Peyer's patch (tissue), 4 donors: ENCODE data around the gene ASIC5. TPM values are rescaled to one million over a fixed set of nuclear protein-coding genes. Genes with fewer than 3 reads are reported as not detected.

Source experiments
- DNase-seq, 3 donors: peaks; one replicate each; pipeline ENCODE4 v3.0.0-alpha.2; 2017 to 2019
- H3K27ac ChIP-seq, 4 donors: fragments of 200-600 bp; sonication (generic); one replicate each; pipeline ENCODE4 v1.5.1; 2016 to 2019
- H3K27me3 ChIP-seq, 2 donors: fragments of 200-600 bp; sonication (generic); one replicate each; pipeline ENCODE4 v1.5.1; 2019
- H3K36me3 ChIP-seq, 3 donors: fragments of 200-600 bp; sonication (generic); one replicate each; pipeline ENCODE4 v1.5.1; 2016 to 2019
- H3K4me1 ChIP-seq, 4 donors: fragments of 200-600 bp; sonication (generic); one replicate each; pipeline ENCODE4 v1.5.1; 2016 to 2019
- H3K4me3 ChIP-seq, 4 donors: fragments of 200-600 bp; sonication (generic); 1 replicate in 3 of 4; 2 replicates in 1 of 4; pipeline ENCODE4 v1.5.1; 2016 to 2019; ENCODE audit warnings: mild to moderate bottlenecking in 1 of 4
- H3K9me3 ChIP-seq, 4 donors: fragments of 200-600 bp; sonication (generic); one replicate each; pipeline ENCODE4 v1.5.1; 2016 to 2019; ENCODE audit warnings: mild to moderate bottlenecking in 1 of 4
- POLR2A ChIP-seq, 2 donors: fragments of 450-650 bp; IDR thresholded peaks; one replicate each; pipeline ENCODE4 v1.5.1; 2017; ENCODE audit warnings: antibody characterized with exemption in 2 of 2, mild to moderate bottlenecking in 2 of 2, moderate library complexity in 2 of 2
- total RNA-seq, 4 donors: library from RNA; depleted of rRNA; stranded (reverse); fragments of >200 nt; gene quantifications; one replicate each; pipeline ENCODE4 v1.1.0, GENCODE V29; 2016
- TF ChIP-seq, protein P1 (sequence below), 6 experiments: fragments of 450-650 bp in 4 of 6; fragments of 200-600 bp in 2 of 6; sonication (generic) in 1 of 6; IDR thresholded peaks; one replicate each; pipeline ENCODE4 v1.5.1; 2017 to 2019; ENCODE audit warnings: antibody characterized with exemption in 6 of 6, mild to moderate bottlenecking in 3 of 6, moderate library complexity in 1 of 6

Gene ASIC5
- total RNA-seq, 4 donors from 2014 or later, result not detected

DNA sequence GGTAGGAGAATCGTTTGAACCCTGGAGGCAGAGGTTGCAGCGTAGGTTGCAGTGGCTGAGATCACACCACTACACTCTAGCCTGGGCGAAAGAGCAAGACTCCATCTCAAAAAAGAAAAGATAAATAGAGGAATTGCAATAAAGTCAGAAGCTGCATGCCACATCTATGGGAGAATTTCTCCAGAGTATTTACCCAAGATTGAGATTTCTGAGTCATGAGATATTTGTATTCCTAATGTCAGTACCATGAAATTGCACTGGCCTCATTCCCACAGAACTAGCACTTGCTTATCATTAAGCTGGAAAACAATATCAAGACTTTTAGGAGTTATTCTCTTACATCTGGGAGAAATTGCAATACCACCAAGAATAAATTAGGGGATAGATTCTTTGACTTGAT, 37.4 kb downstream of the ASIC5 start:
- Histone ChIP-seq H3K27ac (no peak overlapping the region), H3K4me1 (no peaks in the 10 kb centered on the region), H3K9me3 (no peaks in the 10 kb centered on the region), H3K27me3 (no peaks in the 10 kb centered on the region), H3K4me3 (no peak overlapping the region), H3K36me3 (no peaks in the 10 kb centered on the region)
- DNase-seq, result no peak
- TF ChIP-seq, protein P1, sequence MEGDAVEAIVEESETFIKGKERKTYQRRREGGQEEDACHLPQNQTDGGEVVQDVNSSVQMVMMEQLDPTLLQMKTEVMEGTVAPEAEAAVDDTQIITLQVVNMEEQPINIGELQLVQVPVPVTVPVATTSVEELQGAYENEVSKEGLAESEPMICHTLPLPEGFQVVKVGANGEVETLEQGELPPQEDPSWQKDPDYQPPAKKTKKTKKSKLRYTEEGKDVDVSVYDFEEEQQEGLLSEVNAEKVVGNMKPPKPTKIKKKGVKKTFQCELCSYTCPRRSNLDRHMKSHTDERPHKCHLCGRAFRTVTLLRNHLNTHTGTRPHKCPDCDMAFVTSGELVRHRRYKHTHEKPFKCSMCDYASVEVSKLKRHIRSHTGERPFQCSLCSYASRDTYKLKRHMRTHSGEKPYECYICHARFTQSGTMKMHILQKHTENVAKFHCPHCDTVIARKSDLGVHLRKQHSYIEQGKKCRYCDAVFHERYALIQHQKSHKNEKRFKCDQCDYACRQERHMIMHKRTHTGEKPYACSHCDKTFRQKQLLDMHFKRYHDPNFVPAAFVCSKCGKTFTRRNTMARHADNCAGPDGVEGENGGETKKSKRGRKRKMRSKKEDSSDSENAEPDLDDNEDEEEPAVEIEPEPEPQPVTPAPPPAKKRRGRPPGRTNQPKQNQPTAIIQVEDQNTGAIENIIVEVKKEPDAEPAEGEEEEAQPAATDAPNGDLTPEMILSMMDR (IDR thresholded peaks at IDR 0.05), result no peak
- TF ChIP-seq POLR2A (IDR thresholded peaks at IDR 0.05), result no peak

DNA sequence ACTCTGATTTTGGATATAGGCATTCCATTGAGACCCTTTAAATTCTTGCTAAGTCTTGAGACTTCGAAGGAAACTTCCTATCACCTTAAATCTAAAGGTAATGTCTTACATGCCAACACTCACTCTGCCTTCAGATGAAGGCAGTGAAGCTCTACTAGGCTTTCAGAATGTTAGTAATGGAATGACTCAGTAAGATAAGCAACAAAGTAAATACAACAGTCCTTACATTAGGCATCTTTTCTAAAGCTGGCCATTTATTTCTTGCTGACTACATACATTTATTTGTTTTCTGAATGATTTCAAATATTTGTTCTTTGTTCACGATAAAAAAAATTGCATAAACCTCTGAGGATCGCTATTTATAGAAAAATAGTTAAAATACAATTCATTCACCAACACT, 43.5 kb downstream of the ASIC5 start:
- no peaks in the 10 kb centered on the region for H3K9me3 ChIP-seq
- H3K27ac ChIP-seq, result no peak overlapping the region
- no peak for DNase-seq
- H3K4me1 ChIP-seq, result no peaks in the 10 kb centered on the region
- TF ChIP-seq POLR2A (IDR thresholded peaks at IDR 0.05), result no peak
- TF ChIP-seq, protein P1 (IDR thresholded peaks at IDR 0.05), result no peak
- H3K27me3 ChIP-seq, result no peaks in the 10 kb centered on the region
- no peaks in the 10 kb centered on the region for H3K36me3 ChIP-seq
- H3K4me3 ChIP-seq, result no peak overlapping the region

DNA sequence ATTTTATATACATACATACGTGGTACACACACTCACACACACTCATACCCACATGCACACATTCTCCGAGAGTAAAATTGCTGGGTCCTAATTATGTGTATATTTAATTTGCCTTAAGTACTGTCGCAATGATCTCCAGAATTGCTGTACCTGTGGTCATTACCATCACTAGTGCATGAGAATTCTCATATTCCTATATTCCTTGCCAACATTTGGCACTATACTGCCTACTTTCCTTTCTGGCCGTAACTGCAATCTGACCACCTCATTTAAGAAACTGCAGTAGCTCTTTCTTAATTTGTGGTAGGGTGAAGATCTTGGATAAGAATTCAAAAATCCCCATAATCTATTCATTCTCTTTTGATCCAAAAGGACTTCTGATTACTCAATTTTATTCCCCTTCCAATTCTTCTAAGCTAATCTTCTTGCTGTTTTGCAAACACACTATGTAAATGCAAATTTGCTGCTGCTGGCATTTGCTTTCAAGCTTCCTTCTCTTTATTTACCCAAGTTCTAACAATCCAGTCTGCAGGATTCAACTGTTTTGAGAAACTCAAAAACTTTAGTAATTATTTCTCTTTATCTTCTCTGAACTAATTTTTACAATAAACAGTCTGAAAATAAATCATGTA, 45.1 kb downstream of the ASIC5 start:
- DNase-seq, result no peak
- no peak overlapping the region for H3K27ac ChIP-seq
- H3K4me3 ChIP-seq, result no peak overlapping the region
- TF ChIP-seq, protein P1 (IDR thresholded peaks at IDR 0.05), result no peak
- no peak for TF ChIP-seq POLR2A (IDR thresholded peaks at IDR 0.05)
- H3K27me3 ChIP-seq, result no peaks in the 10 kb centered on the region
- no peaks in the 10 kb centered on the region for H3K9me3 ChIP-seq
- no peaks in the 10 kb centered on the region for H3K4me1 ChIP-seq
- no peaks in the 10 kb centered on the region for H3K36me3 ChIP-seq

DNA sequence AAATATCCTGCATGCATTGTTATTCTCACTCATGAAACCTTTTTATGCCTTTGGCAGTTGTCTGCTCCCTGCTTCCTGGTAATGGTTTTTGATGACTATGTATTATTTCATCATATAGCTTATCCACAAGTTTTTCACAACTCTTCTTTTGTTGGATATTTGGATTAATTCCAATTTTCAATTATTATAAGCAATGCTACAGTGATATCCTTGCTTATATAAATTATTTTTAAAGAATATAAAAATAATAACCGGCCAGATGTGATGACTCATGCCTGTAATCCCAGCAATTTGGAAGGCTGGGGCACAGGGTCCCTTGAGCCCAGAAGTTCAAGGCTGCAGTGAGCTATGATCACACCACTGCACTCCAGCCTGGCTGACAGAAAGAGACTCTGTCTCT, 47.0 kb downstream of the ASIC5 start:
- Histone ChIP-seq H3K4me3 (no peak overlapping the region), H3K27me3 (no peaks in the 10 kb centered on the region), H3K36me3 (no peaks in the 10 kb centered on the region), H3K27ac (no peak overlapping the region), H3K4me1 (no peaks in the 10 kb centered on the region), H3K9me3 (no peaks in the 10 kb centered on the region)
- DNase-seq, result no peak
- TF ChIP-seq, protein P1 (IDR thresholded peaks at IDR 0.05), result no peak
- no peak for TF ChIP-seq POLR2A (IDR thresholded peaks at IDR 0.05)

DNA sequence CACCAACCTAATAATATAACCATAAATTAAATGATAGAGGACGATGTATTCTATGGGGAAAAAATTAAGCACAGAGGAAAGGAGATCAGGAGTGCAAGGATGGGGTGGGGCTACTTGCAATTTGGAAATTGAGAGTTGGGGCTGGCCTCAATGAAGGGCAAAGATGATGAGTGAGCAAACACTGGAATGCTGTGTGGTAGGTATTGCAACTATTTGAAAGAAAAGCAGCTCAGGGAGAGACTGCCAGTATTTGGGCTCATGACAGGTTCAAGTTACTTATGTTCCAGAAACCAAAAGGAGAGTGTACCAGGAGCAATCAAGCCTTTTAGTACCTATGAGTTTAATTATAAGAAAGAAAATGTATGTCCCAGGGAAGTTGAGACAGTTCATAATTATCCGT, 47.4 kb downstream of the ASIC5 start:
- TF ChIP-seq, protein P1 (IDR thresholded peaks at IDR 0.05), result no peak
- TF ChIP-seq POLR2A (IDR thresholded peaks at IDR 0.05), result no peak
- no peak for DNase-seq
- Histone ChIP-seq H3K27me3 (no peaks in the 10 kb centered on the region), H3K4me1 (no peaks in the 10 kb centered on the region), H3K9me3 (no peaks in the 10 kb centered on the region), H3K4me3 (no peak overlapping the region), H3K36me3 (no peaks in the 10 kb centered on the region), H3K27ac (no peak overlapping the region)

DNA sequence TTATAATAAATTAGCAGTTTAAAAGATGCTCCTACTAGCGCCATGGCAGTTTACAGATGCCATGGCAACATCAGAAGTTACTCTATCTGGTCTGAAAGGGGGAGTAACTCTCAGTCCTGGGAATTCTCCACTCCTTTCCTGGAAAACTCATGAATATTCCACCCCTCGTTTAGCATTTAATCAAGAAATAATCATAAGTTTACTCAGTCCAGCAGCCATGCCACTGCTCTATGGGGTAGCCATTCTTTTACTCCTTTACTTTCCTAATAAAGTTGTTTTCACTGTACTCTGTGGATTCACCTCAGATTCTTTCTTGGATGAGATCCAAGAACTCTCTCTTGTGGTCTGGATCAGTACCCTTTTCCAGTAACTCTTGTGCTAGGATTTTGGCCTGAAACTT, 55.0 kb downstream of the ASIC5 start:
- Histone ChIP-seq H3K36me3 (no peaks in the 10 kb centered on the region), H3K4me3 (no peak overlapping the region), H3K27me3 (no peaks in the 10 kb centered on the region), H3K9me3 (no peaks in the 10 kb centered on the region), H3K27ac (no peak overlapping the region), H3K4me1 (no peaks in the 10 kb centered on the region)
- DNase-seq, result no peak
- TF ChIP-seq, protein P1 (IDR thresholded peaks at IDR 0.05), result no peak
- TF ChIP-seq POLR2A (IDR thresholded peaks at IDR 0.05), result no peak
